ENCODE measurements around the gene KIAA1191.

The KIAA1191 gene

GRCh38 chr5:176389135-176390123 lies 27.9 kb upstream of the KIAA1191 start:
- no peak for DNase-seq (ENCODE audit: low read depth)

- DNase-seq (ENCODE audit: low read depth), result peak; percentile 98
These were observed 27.0 kb upstream of the KIAA1191 start, which contains the start of the genes HIGD2A and NOP16 for GRCh38 chr5:176388444-176389134. TSS of gene HIGD2A (plus strand) at chr5:176388751. CDS start at chr5:176388820, 69 bp downstream. TSS of gene NOP16 (minus strand) at chr5:176388598. CDS start at chr5:176388539, 59 bp downstream.

GRCh38 chr5:176388003-176388443 lies 26.5 kb upstream of the KIAA1191 start:
- peak; percentile 20 for DNase-seq (ENCODE audit: low read depth)

- DNase-seq (ENCODE audit: low read depth), result no peak
These were observed 25.9 kb upstream of the KIAA1191 start for GRCh38 chr5:176387384-176387925.

- no peak for DNase-seq (ENCODE audit: low read depth)
These were observed 24.9 kb upstream of the KIAA1191 start for GRCh38 chr5:176386491-176386890.

- DNase-seq (ENCODE audit: low read depth), result no peak
These were observed 23.4 kb upstream of the KIAA1191 start for GRCh38 chr5:176384991-176385390.

GRCh38 chr5:176384366-176384930 lies 22.9 kb upstream of the KIAA1191 start:
- DNase-seq (ENCODE audit: low read depth), result no peak

- DNase-seq (ENCODE audit: low read depth), result no peak
These were observed 22.4 kb upstream of the KIAA1191 start for GRCh38 chr5:176383961-176384360.

- DNase-seq (ENCODE audit: low read depth), result no peak
These were observed 21.8 kb upstream of the KIAA1191 start for GRCh38 chr5:176383248-176383905.

- DNase-seq (ENCODE audit: low read depth), result no peak
These were observed 21.2 kb upstream of the KIAA1191 start for GRCh38 chr5:176382721-176383120.

GRCh38 chr5:176381979-176382378 lies 20.4 kb upstream of the KIAA1191 start:
- no peak for DNase-seq (ENCODE audit: low read depth)

- no peak for DNase-seq (ENCODE audit: low read depth)
These were observed 19.9 kb upstream of the KIAA1191 start for GRCh38 chr5:176381423-176381822.

GRCh38 chr5:176379881-176380280 lies 18.3 kb upstream of the KIAA1191 start:
- DNase-seq (ENCODE audit: low read depth), result no peak

- no peak for DNase-seq (ENCODE audit: low read depth)
These were observed 11.7 kb upstream of the KIAA1191 start for GRCh38 chr5:176373100-176373818.

GRCh38 chr5:176371621-176372539 lies 10.3 kb upstream of the KIAA1191 start:
- DNase-seq (ENCODE audit: low read depth), result no peak

- no peak for DNase-seq (ENCODE audit: low read depth)
These were observed 8.6 kb upstream of the KIAA1191 start for GRCh38 chr5:176369934-176370711.

- no peak for DNase-seq (ENCODE audit: low read depth)
These were observed 7.2 kb upstream of the KIAA1191 start for GRCh38 chr5:176368726-176369125.

- no peak for DNase-seq (ENCODE audit: low read depth)
These were observed 4.8 kb upstream of the KIAA1191 start for GRCh38 chr5:176366232-176366894.
